ENCODE measurements around the gene FOXN3.

FOXN3 gene

GRCh38 chr14:89315493-89316470 lies 101.3 kb downstream of the FOXN3 start:
- no peak overlapping the region for H2AFZ ChIP-seq (ENCODE audit: low read depth, low read length)
- no peaks in the 10 kb centered on the region for H3K4me1 ChIP-seq (ENCODE audit: insufficient read depth, low read length)
- peaks cover 2% of the 10 kb centered on the region for H3K36me3 ChIP-seq (ENCODE audit: insufficient read depth, low read length)
- H3K4me3 ChIP-seq (ENCODE audit: low read length) = no peak overlapping the region
- H3K9me3 ChIP-seq (ENCODE audit: low read length) = peaks cover 6% of the 10 kb centered on the region
- H3K27me3 ChIP-seq (ENCODE audit: insufficient read depth, low read length) = no peaks in the 10 kb centered on the region

- Histone ChIP-seq H2AFZ (ENCODE audit: low read depth, low read length) (no peak overlapping the region), H3K4me3 (ENCODE audit: low read length) (no peak overlapping the region), H3K9me3 (ENCODE audit: low read length) (peaks cover 5% of the 10 kb centered on the region), H3K27me3 (ENCODE audit: insufficient read depth, low read length) (no peaks in the 10 kb centered on the region), H3K4me1 (ENCODE audit: insufficient read depth, low read length) (no peaks in the 10 kb centered on the region), H3K36me3 (ENCODE audit: insufficient read depth, low read length) (peaks cover 2% of the 10 kb centered on the region)
Measured at GRCh38 chr14:89314274-89314673, 102.8 kb downstream of the FOXN3 start.

DNA sequence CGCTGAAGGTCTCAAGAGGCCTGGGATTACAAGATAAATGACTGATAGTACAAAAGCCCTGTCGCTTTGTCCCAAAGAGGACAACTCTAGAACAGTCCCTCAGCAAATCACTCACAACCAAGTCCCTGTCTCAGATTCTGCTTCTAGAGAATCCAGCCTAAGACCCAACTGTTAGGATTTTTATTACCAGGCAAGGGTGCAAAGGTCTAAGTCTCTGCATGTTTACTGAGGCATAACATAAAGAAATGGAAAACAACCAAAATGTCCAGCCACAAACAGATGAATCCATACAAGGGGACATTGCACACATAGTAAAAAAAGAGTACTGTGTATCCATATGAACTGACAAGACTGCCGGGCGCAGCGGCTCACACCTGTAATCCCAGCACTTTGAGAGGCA lies 104.1 kb downstream of the FOXN3 start:
- no peaks in the 10 kb centered on the region for H3K4me1 ChIP-seq (ENCODE audit: insufficient read depth, low read length)
- peaks cover 2% of the 10 kb centered on the region for H3K36me3 ChIP-seq (ENCODE audit: insufficient read depth, low read length)
- no peaks in the 10 kb centered on the region for H3K9me3 ChIP-seq (ENCODE audit: low read length)
- H3K27me3 ChIP-seq (ENCODE audit: insufficient read depth, low read length) = no peaks in the 10 kb centered on the region
- H2AFZ ChIP-seq (ENCODE audit: low read depth, low read length) = no peak overlapping the region
- no peak overlapping the region for H3K4me3 ChIP-seq (ENCODE audit: low read length)

GRCh38 chr14:89310211-89310610 lies 106.8 kb downstream of the FOXN3 start:
- no peaks in the 10 kb centered on the region for H3K27me3 ChIP-seq (ENCODE audit: insufficient read depth, low read length)
- peaks cover 10% of the 10 kb centered on the region for H3K4me1 ChIP-seq (ENCODE audit: insufficient read depth, low read length)
- H2AFZ ChIP-seq (ENCODE audit: low read depth, low read length) = no peak overlapping the region
- H3K36me3 ChIP-seq (ENCODE audit: insufficient read depth, low read length) = no peaks in the 10 kb centered on the region
- no peaks in the 10 kb centered on the region for H3K9me3 ChIP-seq (ENCODE audit: low read length)
- no peak overlapping the region for H3K4me3 ChIP-seq (ENCODE audit: low read length)

DNA sequence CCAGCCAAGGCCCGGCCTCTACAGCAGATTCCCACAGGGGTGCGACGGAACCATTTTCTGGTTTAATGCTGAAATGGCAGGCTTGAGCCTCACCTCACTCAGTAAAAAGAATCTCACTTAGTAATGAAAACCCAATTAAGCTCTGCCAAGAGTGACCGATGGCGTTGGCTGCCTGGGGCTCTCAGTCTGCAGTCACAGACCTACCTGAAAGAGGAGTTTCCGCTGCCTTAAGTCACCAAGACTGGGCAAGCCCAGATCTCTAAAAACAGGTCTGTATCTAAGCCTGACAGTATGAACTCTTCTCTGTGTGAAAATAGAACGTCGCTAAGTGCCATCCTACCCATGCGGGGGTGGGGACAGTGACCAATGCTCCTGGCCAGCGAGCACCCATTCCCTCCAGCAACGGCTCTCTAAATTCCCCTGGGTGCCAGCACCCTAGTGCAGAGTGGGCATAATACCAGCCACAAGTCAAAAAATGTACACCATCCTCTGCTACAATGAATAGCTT lies 107.3 kb downstream of the FOXN3 start:
- H2AFZ ChIP-seq (ENCODE audit: low read depth, low read length) = no peak overlapping the region
- peaks cover 15% of the 10 kb centered on the region for H3K4me1 ChIP-seq (ENCODE audit: insufficient read depth, low read length)
- H3K9me3 ChIP-seq (ENCODE audit: low read length) = no peaks in the 10 kb centered on the region
- H3K4me3 ChIP-seq (ENCODE audit: low read length) = no peak overlapping the region
- H3K36me3 ChIP-seq (ENCODE audit: insufficient read depth, low read length) = no peaks in the 10 kb centered on the region
- no peaks in the 10 kb centered on the region for H3K27me3 ChIP-seq (ENCODE audit: insufficient read depth, low read length)

GRCh38 chr14:89308232-89308959 lies 108.6 kb downstream of the FOXN3 start:
- H3K4me1 ChIP-seq (ENCODE audit: insufficient read depth, low read length) = peaks cover 28% of the 10 kb centered on the region
- no peak overlapping the region for H2AFZ ChIP-seq (ENCODE audit: low read depth, low read length)
- no peaks in the 10 kb centered on the region for H3K36me3 ChIP-seq (ENCODE audit: insufficient read depth, low read length)
- H3K4me3 ChIP-seq (ENCODE audit: low read length) = no peak overlapping the region
- no peaks in the 10 kb centered on the region for H3K9me3 ChIP-seq (ENCODE audit: low read length)
- no peaks in the 10 kb centered on the region for H3K27me3 ChIP-seq (ENCODE audit: insufficient read depth, low read length)

GRCh38 chr14:89307409-89307808 lies 109.6 kb downstream of the FOXN3 start:
- Histone ChIP-seq H3K4me3 (ENCODE audit: low read length) (no peak overlapping the region), H2AFZ (ENCODE audit: low read depth, low read length) (no peak overlapping the region), H3K9me3 (ENCODE audit: low read length) (no peaks in the 10 kb centered on the region), H3K4me1 (ENCODE audit: insufficient read depth, low read length) (peaks cover 38% of the 10 kb centered on the region), H3K27me3 (ENCODE audit: insufficient read depth, low read length) (no peaks in the 10 kb centered on the region), H3K36me3 (ENCODE audit: insufficient read depth, low read length) (no peaks in the 10 kb centered on the region)

DNA sequence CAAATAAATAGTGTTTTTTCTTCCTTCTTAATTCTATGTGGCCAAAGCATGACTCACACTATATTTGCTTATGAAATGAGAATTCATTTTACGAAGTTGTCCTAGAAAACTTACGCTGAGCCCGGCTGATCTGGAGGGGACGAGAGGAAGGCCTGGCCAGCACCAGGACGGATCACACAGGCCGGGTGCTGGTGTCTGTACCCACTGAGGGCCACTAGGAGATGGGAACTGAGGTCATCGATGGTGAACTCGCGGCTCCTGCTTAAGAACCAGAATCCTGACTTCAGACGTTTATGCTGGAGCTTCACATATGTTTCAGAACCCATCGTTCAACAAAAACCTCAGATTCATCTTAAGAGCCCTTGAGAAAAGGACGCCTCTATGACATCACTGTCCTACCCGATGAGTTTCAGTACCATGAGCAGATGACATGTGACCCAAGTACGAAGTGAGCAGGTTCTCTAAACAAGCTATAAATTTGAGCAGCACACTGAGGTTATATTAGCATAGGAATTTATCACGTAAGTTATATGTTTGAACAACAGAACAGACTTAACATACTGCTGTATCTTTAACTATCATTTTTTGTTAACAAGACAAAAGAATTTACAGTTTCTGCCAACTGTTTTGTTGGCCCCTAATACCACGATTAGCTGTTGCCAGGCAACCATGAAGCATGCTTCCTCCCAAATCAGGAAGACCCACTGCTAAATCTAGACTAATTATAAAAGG lies 111.9 kb downstream of the FOXN3 start:
- H3K4me3 ChIP-seq (ENCODE audit: low read length) = no peak overlapping the region

GRCh38 chr14:89304561-89304960 lies 112.5 kb downstream of the FOXN3 start:
- no peaks in the 10 kb centered on the region for H3K27me3 ChIP-seq (ENCODE audit: insufficient read depth, low read length)
- H3K4me3 ChIP-seq (ENCODE audit: low read length) = no peak overlapping the region

More for the DNA sequence above, 111.9 kb downstream of the FOXN3 start:
- Histone ChIP-seq H3K36me3 (ENCODE audit: insufficient read depth, low read length) (no peaks in the 10 kb centered on the region), H3K4me1 (ENCODE audit: insufficient read depth, low read length) (peaks cover 40% of the 10 kb centered on the region), H2AFZ (ENCODE audit: low read depth, low read length) (no peak overlapping the region), H3K9me3 (ENCODE audit: low read length) (no peaks in the 10 kb centered on the region), H3K27me3 (ENCODE audit: insufficient read depth, low read length) (no peaks in the 10 kb centered on the region)

GRCh38 chr14:89303456-89304435 lies 113.3 kb downstream of the FOXN3 start:
- Histone ChIP-seq H2AFZ (ENCODE audit: low read depth, low read length) (no peak overlapping the region), H3K4me1 (ENCODE audit: insufficient read depth, low read length) (peaks cover 40% of the 10 kb centered on the region), H3K9me3 (ENCODE audit: low read length) (peaks cover 4% of the 10 kb centered on the region), H3K36me3 (ENCODE audit: insufficient read depth, low read length) (no peaks in the 10 kb centered on the region), H3K27me3 (ENCODE audit: insufficient read depth, low read length) (no peaks in the 10 kb centered on the region), H3K4me3 (ENCODE audit: low read length) (no peak overlapping the region)

More at GRCh38 chr14:89304561-89304960, 112.5 kb downstream of the FOXN3 start:
- Histone ChIP-seq H3K9me3 (ENCODE audit: low read length) (peaks cover 3% of the 10 kb centered on the region), H2AFZ (ENCODE audit: low read depth, low read length) (no peak overlapping the region), H3K36me3 (ENCODE audit: insufficient read depth, low read length) (no peaks in the 10 kb centered on the region), H3K4me1 (ENCODE audit: insufficient read depth, low read length) (peaks cover 40% of the 10 kb centered on the region)

- no peak overlapping the region for H3K4me3 ChIP-seq (ENCODE audit: low read length)
- H3K36me3 ChIP-seq (ENCODE audit: insufficient read depth, low read length) = no peaks in the 10 kb centered on the region
Measured at GRCh38 chr14:89302396-89302950, 114.6 kb downstream of the FOXN3 start.

More at GRCh38 chr14:89302396-89302950, 114.6 kb downstream of the FOXN3 start:
- no peak overlapping the region for H2AFZ ChIP-seq (ENCODE audit: low read depth, low read length)
- peaks cover 4% of the 10 kb centered on the region for H3K9me3 ChIP-seq (ENCODE audit: low read length)
- H3K4me1 ChIP-seq (ENCODE audit: insufficient read depth, low read length) = peaks cover 40% of the 10 kb centered on the region
- no peaks in the 10 kb centered on the region for H3K27me3 ChIP-seq (ENCODE audit: insufficient read depth, low read length)
